SHP77 treated with DMSO at 0.1 percent for 48 hours (cell line): ENCODE data around the gene PLXNB2.
A peak's percentile ranks its signal among the peaks of the same experiment; 100 is the strongest.

Experiments used
- DNase-seq: peaks from one replicate; lab custom pipeline; 2025; lab: John Stamatoyannopoulos, UW

PLXNB2 gene

DNA sequence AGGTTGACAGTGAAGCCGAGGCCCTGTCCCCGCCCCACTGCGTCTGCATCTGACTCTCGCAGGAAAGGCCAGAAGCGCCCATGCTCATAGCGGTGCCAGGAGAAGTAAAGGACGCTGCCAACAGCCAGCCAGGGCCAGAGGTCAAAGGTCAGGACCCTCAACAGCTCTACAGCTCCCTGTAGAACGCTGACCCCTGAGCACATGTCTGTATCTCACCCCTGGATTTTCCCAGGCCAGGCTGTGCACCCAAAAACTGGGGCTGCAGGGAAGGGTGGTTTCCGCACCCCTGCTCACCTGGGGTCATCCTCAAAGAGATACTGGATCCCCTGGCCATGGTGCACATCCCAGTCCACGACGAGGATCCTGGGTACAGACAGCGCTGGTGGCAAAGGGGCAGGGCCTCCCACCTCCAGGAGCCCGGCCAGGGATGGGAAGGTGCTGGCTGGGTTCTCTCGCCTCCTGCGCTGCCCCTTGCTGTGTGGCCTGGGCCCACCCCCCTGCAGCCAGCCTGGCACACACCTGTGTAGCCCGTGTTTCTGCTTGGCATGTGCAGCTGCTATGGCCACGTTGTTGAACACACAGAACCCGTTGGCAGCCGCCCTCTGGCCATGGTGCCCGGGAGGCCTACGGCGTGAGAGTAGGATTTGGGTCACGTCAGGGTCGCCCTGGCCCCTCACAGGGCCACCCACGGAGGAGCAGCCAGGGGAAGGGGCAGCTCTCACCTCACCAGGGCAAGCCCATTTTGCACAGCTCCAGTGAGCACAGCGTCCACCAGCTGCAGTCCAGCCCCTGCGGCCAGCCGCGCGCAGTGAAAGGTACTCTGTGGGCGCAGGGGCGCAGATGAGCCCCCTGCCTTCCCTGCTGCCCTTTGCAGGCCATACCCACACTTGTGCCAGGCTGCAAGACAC lies 57.9 kb downstream of the PLXNB2 start:
- no peak for DNase-seq

DNA sequence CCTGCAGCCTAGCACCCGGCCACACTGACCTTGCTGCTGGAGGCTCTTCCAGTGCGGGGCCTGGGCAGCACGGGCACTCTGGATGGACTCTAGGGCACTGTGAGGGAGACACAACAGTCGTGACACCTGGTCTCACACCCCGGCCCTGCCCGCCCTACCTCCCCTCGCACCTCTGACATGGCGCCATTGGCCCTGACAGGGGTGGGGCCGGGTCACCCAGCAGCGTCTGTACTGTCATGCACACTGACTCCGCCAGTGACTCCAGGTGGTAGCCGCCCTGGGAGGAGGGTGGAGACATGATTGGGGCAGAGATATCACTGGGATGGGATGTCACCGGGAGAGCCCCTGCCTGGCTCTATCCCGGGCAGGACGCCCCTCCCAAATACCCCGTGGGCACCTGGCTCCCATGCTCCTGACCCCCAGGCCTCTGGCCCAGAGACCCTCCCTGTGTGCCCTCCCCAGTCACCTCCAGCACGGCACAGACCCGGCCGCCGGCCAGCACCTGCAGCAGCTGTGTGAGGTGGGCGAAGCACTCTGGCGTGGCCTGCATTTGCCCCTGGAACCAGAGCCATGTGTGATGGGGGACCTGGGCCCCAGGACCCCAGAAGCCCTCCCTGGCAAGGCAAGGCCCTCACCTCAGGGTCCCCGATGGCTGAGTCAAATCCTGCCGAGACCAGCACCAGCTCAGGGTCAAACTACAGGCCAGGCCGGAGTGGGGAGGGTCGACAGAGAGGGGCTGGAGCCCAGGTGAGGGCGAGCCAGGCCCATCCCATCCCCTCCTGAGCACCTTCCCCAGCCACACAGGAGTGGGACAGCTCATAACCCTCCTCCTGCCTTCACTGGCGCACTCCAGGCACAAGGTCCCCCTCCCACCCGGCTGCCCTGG lies 59.0 kb downstream of the PLXNB2 start:
- no peak for DNase-seq

- peak; percentile 73 for DNase-seq
These were observed 59.7 kb downstream of the PLXNB2 start for GRCh38 chr22:50247748-50248147.

DNA sequence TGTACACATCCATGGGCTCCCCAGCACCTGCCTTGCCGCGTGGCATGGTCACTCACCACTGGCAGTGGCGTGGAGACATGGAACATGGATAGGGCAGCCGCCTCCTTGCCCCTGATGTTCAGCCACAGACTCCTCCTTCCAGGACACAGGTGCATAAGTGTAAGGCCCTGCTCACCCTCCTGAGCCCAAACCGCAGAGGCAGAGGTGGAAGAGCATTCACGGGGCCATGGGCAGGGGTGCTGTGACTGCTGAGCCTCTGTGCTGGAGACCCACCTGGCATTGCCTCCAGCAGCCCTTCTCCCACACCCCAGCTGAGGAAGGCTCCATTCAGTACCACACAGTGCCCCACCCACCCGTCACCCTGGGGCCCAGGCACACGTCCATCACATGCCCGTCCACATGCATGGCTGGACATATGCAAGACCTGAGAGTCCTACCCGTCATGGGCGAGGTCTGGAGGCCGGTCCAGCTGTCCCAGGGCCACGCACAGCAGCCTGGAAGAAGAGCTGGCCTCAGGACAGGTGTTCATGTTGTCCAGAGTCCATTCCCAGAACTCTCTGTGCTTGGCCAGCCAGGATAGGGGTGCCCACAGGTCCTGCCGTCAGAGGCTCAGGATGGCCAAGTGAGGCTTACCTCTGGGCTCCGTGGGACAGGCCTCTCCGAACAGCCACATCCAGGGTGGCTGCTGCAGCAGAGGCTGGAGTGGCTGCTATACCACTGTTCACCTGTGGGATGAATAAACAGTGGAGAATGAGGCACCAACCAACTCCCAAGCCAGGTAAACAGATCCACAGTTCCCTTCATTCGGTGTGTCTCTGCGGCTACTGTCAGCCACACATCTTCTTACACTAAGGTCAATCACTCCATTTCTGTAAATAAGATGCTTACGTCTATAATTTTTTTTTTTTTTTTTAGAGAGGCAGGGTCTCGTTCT lies 60.9 kb downstream of the PLXNB2 start:
- DNase-seq: no peak

GRCh38 chr22:50245214-50246072 lies 62.0 kb downstream of the PLXNB2 start:
- DNase-seq: peak; percentile 54

DNA sequence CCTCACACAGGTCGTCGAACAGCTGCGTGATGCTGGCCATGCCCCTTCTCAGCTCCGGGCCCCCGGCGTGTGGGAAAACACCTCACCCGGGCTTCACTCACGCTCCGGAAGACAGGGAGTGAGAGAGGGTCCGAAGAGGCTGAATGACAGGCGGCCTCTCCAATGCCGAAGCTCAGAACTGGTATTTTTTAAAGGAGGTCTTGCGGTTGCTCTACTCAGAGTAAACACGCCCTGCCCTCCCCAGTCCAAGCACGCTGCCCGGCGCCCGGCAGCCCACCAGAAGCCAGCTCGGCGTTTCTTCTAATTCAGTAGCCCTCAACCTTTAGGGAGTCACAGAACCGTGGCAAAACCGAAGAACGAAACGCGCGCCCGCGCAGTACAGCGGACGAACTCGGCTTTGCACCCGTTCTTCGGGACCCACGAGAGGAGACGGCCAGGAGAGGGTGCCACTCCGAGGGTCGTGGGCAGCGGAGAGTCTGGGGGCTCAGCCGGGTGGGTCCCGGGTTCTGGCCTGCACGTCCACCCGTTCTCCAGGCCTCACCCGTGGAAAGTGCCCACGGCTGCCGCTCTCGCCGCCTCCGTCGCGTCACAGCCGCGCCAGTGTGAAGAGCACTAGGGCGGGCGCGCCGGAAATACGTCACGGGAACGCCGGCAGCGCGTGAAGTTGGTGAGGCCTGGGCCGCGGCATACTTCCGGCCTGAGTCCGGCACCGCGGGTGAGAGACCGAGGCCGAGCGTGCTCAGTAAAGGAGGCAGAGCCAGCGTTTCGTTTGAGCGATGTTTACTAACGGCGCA lies 62.8 kb downstream of the PLXNB2 start, which contains the start of gene TUBGCP6:
Gene TUBGCP6, minus strand, starts transcription at position 604 of the 794 bp plus-strand sequence. Its CDS starts 564 bp downstream, at position 40.
- DNase-seq: peak; percentile 79

DNA sequence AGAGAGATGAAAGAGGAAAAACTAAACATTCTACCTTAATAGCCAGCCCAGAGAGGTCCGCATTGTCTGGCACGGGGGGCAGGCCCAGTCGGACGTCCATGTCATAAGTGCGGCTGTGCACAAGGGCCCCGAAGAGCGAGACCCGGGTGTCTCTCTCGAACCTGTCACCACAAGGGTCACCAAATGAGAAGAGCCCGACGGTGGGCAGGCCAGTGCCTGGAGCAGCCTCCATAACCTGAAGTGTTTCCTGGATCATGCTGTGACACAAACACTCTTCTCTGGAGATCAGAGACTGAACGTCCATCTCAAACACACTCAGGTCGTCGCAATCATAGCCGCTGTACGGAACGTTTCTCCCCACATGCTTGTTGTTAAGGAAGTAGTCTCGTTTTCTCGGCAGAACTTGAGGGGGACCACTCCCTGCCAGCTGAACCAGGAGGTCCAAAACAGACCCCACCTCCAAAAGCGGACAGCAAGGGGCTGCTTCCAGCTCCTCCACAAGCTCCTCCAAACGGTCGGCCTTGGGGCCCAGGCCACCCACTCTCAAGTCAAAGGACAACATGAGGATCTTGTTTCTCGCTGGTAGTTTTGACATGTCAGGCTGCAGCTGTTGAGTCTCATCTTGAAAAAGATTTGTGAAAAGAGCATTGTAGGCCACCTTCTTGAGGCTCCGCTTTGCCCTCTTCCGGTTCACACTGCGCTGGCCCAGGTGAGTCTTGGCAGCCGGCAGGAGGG lies 63.6 kb downstream of the PLXNB2 start:
- DNase-seq: no peak

DNA sequence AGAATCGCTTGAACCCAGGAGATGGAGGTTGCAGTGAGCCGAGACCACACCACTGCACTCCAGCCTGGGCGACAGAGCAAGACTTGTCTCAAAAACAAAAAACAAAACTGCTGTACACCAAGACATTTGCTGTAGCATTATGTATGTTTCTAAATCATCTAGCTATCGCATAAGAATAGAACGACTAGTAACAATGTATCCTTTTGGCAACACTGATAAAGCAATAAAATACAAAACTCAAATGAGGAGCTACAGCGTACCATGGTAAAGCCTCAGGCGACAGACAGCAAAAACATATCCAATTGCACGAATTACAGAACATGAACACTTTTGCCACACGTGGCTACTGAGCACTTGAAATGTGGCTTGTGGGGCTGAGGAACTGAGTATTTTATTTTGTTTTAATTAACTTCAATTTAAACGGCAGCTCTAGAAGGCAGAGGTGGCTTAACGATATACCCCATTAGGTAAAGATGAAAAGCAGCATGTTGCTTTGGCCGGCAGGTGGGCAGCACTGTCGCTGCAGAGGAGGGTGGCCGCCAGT lies 65.0 kb downstream of the PLXNB2 start:
- DNase-seq: no peak

GRCh38 chr22:50238755-50239154 lies 68.7 kb downstream of the PLXNB2 start:
- DNase-seq: no peak

- DNase-seq: no peak
These were observed 70.6 kb downstream of the PLXNB2 start for GRCh38 chr22:50236731-50237409.

DNA sequence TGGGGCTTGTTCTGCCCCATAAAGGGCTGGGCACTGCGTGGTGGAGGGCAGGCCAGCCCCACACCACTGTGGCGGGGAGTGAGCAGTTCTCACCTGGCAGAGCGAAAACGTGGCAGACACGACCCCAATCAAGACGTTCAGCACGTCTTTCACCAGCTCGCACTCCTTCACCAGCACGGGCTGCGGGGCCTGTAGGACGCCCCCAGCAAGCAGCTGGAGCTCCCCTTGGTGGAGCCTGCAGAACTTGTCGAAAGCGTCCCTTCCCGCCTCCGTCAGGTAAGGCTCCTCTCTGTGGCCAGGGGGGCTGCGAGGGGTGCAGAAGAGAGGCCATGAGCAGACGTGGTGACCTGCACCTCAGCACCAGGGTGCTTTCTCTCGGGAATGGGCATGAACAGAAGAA lies 74.2 kb downstream of the PLXNB2 start:
- DNase-seq: no peak

- no peak for DNase-seq
These were observed 74.8 kb downstream of the PLXNB2 start for GRCh38 chr22:50232481-50233151.

DNA sequence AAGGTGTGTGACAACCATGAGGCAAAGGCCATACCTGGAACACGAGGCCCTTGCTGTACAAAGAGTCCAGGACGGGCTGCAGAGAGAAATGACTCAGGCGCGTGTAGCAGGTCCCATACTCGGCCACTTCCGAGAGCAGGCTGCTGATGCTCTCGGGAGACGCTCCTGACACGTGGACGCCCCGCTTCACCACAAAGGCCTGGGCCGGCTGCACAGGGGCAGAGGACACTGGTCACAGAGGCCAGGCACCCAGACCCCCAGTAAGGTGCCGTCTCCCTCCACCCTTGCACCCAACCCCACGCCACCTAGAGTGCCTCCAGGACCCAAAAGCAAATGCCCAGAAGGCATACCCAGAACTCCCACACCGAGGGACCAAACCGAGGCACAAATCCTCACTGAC lies 78.1 kb downstream of the PLXNB2 start:
- DNase-seq: no peak

- DNase-seq: no peak
These were observed 79.1 kb downstream of the PLXNB2 start for GRCh38 chr22:50228366-50228765.

DNA sequence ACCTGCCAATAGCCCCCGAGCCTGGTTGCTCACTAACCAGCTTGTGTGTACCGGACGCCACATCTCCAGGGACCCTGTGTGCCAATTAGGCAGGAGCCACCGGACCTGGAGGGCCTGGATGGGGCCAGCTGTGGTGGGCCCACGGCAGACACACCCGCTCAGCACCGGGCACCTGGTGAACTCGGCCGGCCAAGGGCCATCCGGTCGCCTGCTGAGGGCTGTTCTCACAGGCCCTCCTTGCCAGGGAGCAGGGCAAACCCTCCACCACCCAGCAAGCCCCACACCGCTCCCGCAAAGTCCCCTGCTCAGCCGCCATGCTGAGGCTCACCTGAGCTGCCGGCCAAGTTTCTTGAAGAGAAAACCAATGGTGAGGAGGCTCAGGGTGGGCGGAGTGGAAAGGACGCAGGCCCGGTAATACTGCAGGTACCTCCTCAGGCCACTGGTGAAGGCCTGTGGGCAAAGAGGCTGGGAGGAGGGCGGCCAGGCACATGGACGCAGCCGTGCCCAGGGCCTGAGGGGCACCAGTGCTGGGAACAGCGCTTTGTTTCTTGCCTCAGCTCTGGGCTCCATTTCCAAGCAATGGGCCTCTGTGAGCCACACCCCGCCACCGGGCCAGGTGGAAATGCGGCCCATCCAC lies 79.7 kb downstream of the PLXNB2 start:
- no peak for DNase-seq

- no peak for DNase-seq
These were observed 80.6 kb downstream of the PLXNB2 start for GRCh38 chr22:50226875-50227165.
